MM.1S (cell line): ENCODE results near the gene GABRG1.

ENCODE experiments used
- DNase-seq: peaks from one replicate; pipeline ENCODE4 v3.0.0-alpha.2; 2015
- H2AFZ ChIP-seq: fragments of 300-600 bp; sonication (generic); 2 replicates; pipeline ENCODE4 v1.6.0; 2016; ENCODE audit warnings: antibody characterized with exemption, low read length
- H3F3A ChIP-seq: fragments of 300-600 bp; sonication (generic); 2 replicates; pipeline ENCODE4 v1.6.1; 2016; ENCODE audit warnings: mild to moderate bottlenecking, antibody characterized with exemption, low read length, moderate library complexity, mixed read lengths; ENCODE audit not compliant: insufficient read depth
- H3K27ac ChIP-seq: fragments of 300-600 bp; sonication (generic); 2 replicates; pipeline ENCODE4 v1.5.1; 2016; ENCODE audit warnings: mild to moderate bottlenecking, low read length
- H3K27me3 ChIP-seq: fragments of 300-600 bp; sonication (generic); replicated peaks from 2 replicates; pipeline ENCODE4 v1.6.0; 2016; ENCODE audit warnings: low read length; ENCODE audit not compliant: insufficient read depth
- H3K36me3 ChIP-seq: fragments of 300-600 bp; sonication (generic); replicated peaks from 2 replicates; pipeline ENCODE4 v1.6.1; 2016; ENCODE audit warnings: mild to moderate bottlenecking, low read length, mixed read lengths; ENCODE audit not compliant: insufficient read depth
- H3K4me1 ChIP-seq: fragments of 300-600 bp; sonication (generic); 2 replicates; pipeline ENCODE4 v1.6.1; 2016; ENCODE audit warnings: low read length, mixed read lengths
- H3K4me2 ChIP-seq: fragments of 300-600 bp; sonication (generic); 2 replicates; pipeline ENCODE4 v1.6.0; 2016; ENCODE audit warnings: low read depth, low read length
- H3K4me3 ChIP-seq: fragments of 300-600 bp; sonication (generic); 2 replicates; pipeline ENCODE4 v1.5.1; 2016; ENCODE audit warnings: low read length, mixed read lengths
- H3K79me2 ChIP-seq: fragments of 300-600 bp; sonication (generic); 2 replicates; pipeline ENCODE4 v1.6.1; 2016; ENCODE audit warnings: mixed run types, low read length, mixed read lengths
- H3K9ac ChIP-seq: fragments of 300-600 bp; sonication (generic); 2 replicates; pipeline ENCODE4 v1.6.1; 2016; ENCODE audit warnings: low read length, mixed read lengths
- H3K9me2 ChIP-seq: fragments of 300-600 bp; sonication (generic); replicated peaks from 2 replicates; pipeline ENCODE4 v1.6.1; 2016; ENCODE audit warnings: mild to moderate bottlenecking, low read length, mixed read lengths; ENCODE audit not compliant: insufficient read depth
- H3K9me3 ChIP-seq: fragments of 300-600 bp; sonication (generic); replicated peaks from 2 replicates; pipeline ENCODE4 v1.6.1; 2016; ENCODE audit warnings: mild to moderate bottlenecking, low read length, mixed read lengths; ENCODE audit not compliant: insufficient read depth
- H4K20me1 ChIP-seq: fragments of 300-600 bp; sonication (generic); 2 replicates; pipeline ENCODE4 v1.6.1; 2016; ENCODE audit warnings: mild to moderate bottlenecking, low read length, moderate library complexity, mixed read lengths; ENCODE audit not compliant: insufficient read depth
- EZH2 ChIP-seq: fragments of 300-600 bp; sonication (generic); optimal IDR thresholded peaks from 2 replicates; pipeline ENCODE3; 2017; ENCODE audit warnings: low read depth, mild to moderate bottlenecking, antibody characterized with exemption, low read length, mixed read lengths
- EZH2phosphoT487 ChIP-seq: fragments of 300-600 bp; sonication (generic); IDR thresholded peaks from 2 replicates; pipeline ENCODE4 v1.6.1; 2018; ENCODE audit warnings: antibody characterized with exemption, low read length
- TF ChIP-seq, protein P1 (sequence below): fragments of 300-600 bp; sonication (generic); IDR thresholded peaks from 2 replicates; pipeline ENCODE4 v1.5.1; 2016; ENCODE audit warnings: antibody characterized with exemption, low read length, mixed read lengths

The GABRG1 gene

DNA sequence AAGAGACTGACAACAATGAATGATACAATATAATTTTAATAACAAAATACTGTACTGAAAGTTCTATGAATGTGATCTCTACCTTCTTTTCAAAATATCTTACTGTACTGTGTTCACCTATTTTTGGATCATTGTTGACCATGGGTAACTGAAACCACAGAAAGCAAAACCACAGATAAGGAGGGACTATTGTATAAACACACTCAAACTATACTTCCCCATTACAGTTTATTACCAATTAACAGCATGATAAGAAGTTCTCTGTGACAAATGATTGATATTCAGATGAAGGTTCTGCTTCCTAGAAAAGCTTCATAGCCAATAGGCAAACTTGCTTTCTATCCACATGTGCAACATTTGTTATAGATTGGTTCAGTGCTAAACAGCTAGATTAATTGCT lies 50.1 kb downstream of the GABRG1 start:
- Histone ChIP-seq H3K27ac (peak overlapping the region; percentile 59; the same call in 1 of the 2 replicates), H3K27me3 (no peaks in the 10 kb centered on the region), H3K4me3 (peak overlapping the region; percentile 21; the same call in 1 of the 2 replicates), H3K4me2 (peak overlapping the region; percentile 56), H3K9ac (no peak overlapping the region), H3K36me3 (no peaks in the 10 kb centered on the region), H4K20me1 (no peaks in the 10 kb centered on the region), H3K9me2 (no peaks in the 10 kb centered on the region), H3K79me2 (no peaks in the 10 kb centered on the region), H3K4me1 (peaks cover 15% of the 10 kb centered on the region), H3K9me3 (no peaks in the 10 kb centered on the region), H3F3A (peaks cover 7% of the 10 kb centered on the region; the same call in 1 of the 2 replicates), H2AFZ (no peak overlapping the region)
- TF ChIP-seq EZH2 = no peak
- DNase-seq = peak; percentile 65

DNA sequence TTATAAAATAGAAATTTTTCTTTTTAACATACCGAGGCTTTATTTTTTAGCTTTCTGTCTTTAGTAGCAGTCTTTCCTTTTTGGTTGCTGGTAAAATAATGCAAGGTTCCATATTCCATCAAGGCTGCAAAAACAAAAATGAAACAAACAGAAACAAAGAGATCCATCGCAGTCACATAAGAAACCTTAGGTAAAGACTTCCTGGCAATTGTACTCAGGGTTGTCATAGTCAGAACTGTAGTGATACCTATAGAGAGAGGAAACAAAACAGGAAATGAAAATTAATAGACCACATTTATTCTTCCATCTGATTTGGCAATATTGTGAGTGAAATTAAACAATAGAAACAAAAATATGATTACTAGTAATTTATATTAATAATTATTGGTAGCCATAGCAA lies 72.5 kb downstream of the GABRG1 start:
- peak overlapping the region; percentile 28; the same call in 1 of the 2 replicates for H3K4me3 ChIP-seq
- peak overlapping the region; percentile 67 for H2AFZ ChIP-seq
- no peak for TF ChIP-seq EZH2
- TF ChIP-seq EZH2phosphoT487 = no peak
- TF ChIP-seq, protein P1, sequence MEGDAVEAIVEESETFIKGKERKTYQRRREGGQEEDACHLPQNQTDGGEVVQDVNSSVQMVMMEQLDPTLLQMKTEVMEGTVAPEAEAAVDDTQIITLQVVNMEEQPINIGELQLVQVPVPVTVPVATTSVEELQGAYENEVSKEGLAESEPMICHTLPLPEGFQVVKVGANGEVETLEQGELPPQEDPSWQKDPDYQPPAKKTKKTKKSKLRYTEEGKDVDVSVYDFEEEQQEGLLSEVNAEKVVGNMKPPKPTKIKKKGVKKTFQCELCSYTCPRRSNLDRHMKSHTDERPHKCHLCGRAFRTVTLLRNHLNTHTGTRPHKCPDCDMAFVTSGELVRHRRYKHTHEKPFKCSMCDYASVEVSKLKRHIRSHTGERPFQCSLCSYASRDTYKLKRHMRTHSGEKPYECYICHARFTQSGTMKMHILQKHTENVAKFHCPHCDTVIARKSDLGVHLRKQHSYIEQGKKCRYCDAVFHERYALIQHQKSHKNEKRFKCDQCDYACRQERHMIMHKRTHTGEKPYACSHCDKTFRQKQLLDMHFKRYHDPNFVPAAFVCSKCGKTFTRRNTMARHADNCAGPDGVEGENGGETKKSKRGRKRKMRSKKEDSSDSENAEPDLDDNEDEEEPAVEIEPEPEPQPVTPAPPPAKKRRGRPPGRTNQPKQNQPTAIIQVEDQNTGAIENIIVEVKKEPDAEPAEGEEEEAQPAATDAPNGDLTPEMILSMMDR = no peak
- peak overlapping the region; percentile 48 for H3K4me2 ChIP-seq
- peaks cover 3% of the 10 kb centered on the region; the same call in 1 of the 2 replicates for H3F3A ChIP-seq
- no peaks in the 10 kb centered on the region for H3K4me1 ChIP-seq
- H3K9me3 ChIP-seq = no peaks in the 10 kb centered on the region
- peak; percentile 51 for DNase-seq
- no peaks in the 10 kb centered on the region for H3K79me2 ChIP-seq
- H3K36me3 ChIP-seq = no peaks in the 10 kb centered on the region
- H3K9me2 ChIP-seq = no peaks in the 10 kb centered on the region
- no peak overlapping the region for H3K9ac ChIP-seq
- no peaks in the 10 kb centered on the region for H3K27me3 ChIP-seq
- peak overlapping the region; percentile 18; the same call in 1 of the 2 replicates for H3K27ac ChIP-seq
- H4K20me1 ChIP-seq = no peaks in the 10 kb centered on the region

DNA sequence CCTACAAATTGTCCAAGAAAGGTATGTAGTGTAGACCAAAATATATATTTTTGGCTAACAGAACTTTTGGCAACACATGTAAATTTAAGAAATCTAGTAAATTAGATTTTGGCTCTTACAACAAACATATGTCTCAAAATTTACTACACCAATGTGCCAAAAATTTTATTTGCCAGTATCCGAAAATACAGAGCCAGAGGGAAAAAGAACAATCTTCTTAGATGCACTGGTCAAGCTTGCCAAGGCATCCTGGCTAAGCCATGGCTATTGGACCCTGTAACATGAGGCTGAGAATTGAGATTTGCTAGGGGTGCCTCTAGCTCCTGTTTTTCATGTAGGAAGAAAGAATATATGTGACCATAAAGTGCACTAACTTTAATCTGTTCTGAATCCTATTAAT lies 91.8 kb downstream of the GABRG1 start:
- TF ChIP-seq, protein P1 = no peak
- TF ChIP-seq EZH2phosphoT487 (no peak), EZH2 (no peak)
- H3K4me3 ChIP-seq = no peak overlapping the region
- H3K4me2 ChIP-seq = no peak overlapping the region
- no peaks in the 10 kb centered on the region for H3K9me2 ChIP-seq
- no peaks in the 10 kb centered on the region for H4K20me1 ChIP-seq
- no peak overlapping the region for H2AFZ ChIP-seq
- no peak overlapping the region for H3K9ac ChIP-seq
- DNase-seq = no peak
- H3K79me2 ChIP-seq = no peaks in the 10 kb centered on the region
- H3F3A ChIP-seq = no peaks in the 10 kb centered on the region
- no peaks in the 10 kb centered on the region for H3K36me3 ChIP-seq
- H3K4me1 ChIP-seq = no peaks in the 10 kb centered on the region
- H3K27me3 ChIP-seq = no peaks in the 10 kb centered on the region
- H3K27ac ChIP-seq = no peak overlapping the region
- no peaks in the 10 kb centered on the region for H3K9me3 ChIP-seq

DNA sequence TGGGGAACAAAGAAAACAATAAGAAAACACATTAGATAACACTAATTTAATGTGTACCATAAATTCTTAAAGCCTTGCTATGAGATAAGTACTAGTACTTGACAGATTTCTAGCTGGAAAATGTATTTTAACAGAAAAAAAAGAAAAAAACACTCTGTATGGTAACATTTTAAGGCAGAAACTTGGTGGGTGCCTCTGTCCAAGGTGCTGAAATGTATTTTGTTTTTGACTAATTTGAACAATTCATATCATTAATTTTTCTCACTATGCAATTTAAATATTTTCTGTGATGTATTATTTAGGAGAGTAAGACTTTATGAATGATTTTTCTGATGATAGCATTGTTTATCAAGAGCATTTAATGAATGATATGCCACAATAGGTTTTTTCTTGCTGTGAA lies 107.5 kb downstream of the GABRG1 start:
- TF ChIP-seq, protein P1 = no peak
- TF ChIP-seq EZH2phosphoT487 = no peak
- no peak for TF ChIP-seq EZH2
- Histone ChIP-seq H3K9me2 (no peaks in the 10 kb centered on the region), H3K9ac (no peak overlapping the region)

More for the DNA sequence above, 107.5 kb downstream of the GABRG1 start:
- H3F3A ChIP-seq = no peaks in the 10 kb centered on the region
- no peaks in the 10 kb centered on the region for H3K27me3 ChIP-seq
- no peaks in the 10 kb centered on the region for H3K79me2 ChIP-seq
- H3K36me3 ChIP-seq = no peaks in the 10 kb centered on the region
- no peaks in the 10 kb centered on the region for H3K4me1 ChIP-seq
- no peak overlapping the region for H3K4me2 ChIP-seq
- H2AFZ ChIP-seq = no peak overlapping the region
- no peak overlapping the region for H3K27ac ChIP-seq
- peak; percentile 18 for DNase-seq
- no peaks in the 10 kb centered on the region for H4K20me1 ChIP-seq
- H3K4me3 ChIP-seq = no peak overlapping the region
- no peaks in the 10 kb centered on the region for H3K9me3 ChIP-seq
